NB4 (cell line): ENCODE results near the gene TIRAP.
A peak's percentile ranks its signal among the peaks of the same experiment; 100 is the strongest.

Experiments
- DNase-seq: peaks from one replicate; pipeline ENCODE4 v3.0.0; 2010; ENCODE audit warnings: low read depth
- H3K4me3 ChIP-seq: one replicate; pipeline ENCODE4 v1.5.1; 2011; ENCODE audit warnings: mild to moderate bottlenecking, low read depth, low read length, moderate library complexity
- MAX ChIP-seq: IDR thresholded peaks from 2 replicates; pipeline ENCODE4 v1.6.1; 2011; ENCODE audit warnings: low read depth, low read length
- MYC ChIP-seq: IDR thresholded peaks from 2 replicates; pipeline ENCODE4 v1.6.1; 2011; ENCODE audit warnings: low read depth, low read length
- POLR2A ChIP-seq: IDR thresholded peaks from 2 replicates; pipeline ENCODE4 v1.6.1; 2011; ENCODE audit warnings: mild to moderate bottlenecking; ENCODE audit not compliant: insufficient read length; ENCODE audit errors: extremely low read depth
- TF ChIP-seq, protein P1 (sequence below): IDR thresholded peaks from one replicate; pipeline ENCODE4 v1.5.1; 2012; ENCODE audit warnings: low read depth, low read length

The TIRAP gene

DNA sequence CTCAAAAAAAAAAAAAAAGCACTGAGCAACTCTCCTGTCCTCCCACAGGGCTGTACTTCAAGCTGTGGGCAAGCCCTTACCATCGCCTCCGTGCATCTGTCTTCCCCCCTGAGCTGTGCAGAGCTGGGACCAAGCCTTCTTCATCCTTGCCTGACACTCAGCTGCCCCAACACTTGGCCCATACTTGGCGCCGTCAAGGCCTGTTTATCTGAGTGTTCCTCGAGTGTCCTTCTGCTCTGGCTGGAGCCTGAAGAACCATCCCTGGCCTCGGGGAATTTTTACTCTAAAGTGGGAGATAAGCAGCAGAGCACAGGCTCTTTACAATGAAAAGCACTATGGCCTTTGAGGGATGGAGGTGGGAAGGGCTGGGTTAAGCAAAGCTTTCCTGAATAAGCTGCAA is 1.6 kb upstream of the TIRAP start:
- no peak overlapping the region for H3K4me3 ChIP-seq
- DNase-seq, result no peak
- TF ChIP-seq MYC (no peak), MAX (no peak), POLR2A (no peak)
- TF ChIP-seq, protein P1, sequence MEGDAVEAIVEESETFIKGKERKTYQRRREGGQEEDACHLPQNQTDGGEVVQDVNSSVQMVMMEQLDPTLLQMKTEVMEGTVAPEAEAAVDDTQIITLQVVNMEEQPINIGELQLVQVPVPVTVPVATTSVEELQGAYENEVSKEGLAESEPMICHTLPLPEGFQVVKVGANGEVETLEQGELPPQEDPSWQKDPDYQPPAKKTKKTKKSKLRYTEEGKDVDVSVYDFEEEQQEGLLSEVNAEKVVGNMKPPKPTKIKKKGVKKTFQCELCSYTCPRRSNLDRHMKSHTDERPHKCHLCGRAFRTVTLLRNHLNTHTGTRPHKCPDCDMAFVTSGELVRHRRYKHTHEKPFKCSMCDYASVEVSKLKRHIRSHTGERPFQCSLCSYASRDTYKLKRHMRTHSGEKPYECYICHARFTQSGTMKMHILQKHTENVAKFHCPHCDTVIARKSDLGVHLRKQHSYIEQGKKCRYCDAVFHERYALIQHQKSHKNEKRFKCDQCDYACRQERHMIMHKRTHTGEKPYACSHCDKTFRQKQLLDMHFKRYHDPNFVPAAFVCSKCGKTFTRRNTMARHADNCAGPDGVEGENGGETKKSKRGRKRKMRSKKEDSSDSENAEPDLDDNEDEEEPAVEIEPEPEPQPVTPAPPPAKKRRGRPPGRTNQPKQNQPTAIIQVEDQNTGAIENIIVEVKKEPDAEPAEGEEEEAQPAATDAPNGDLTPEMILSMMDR, result no peak

DNA sequence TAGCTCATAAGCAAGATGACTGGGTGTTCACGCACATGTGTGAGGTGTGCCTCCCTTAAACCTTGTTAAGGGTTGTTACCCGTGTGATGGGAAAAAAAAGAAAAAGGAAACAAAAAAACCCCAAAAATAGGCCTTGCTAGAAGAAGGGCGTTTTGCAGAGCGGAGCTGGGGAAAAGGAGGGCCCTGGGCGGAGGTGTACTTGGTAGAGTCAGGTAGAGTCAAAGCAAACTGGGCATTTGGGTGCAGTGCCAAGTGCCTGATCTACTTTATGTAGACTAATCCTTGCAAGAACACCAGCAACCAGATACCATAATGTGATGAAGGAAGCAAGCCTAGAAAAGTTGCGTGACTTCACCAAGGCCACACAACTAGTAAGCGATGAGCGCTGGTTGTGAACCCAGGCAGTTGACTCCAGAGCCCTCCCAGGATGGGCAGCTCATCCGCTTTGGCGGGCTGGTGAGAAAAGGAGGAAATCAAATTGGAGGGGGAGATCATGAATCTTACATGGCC is 1.2 kb upstream of the TIRAP start:
- TF ChIP-seq, protein P1, result no peak
- TF ChIP-seq MAX, result no peak
- no peak overlapping the region for H3K4me3 ChIP-seq
- DNase-seq, result no peak

DNA sequence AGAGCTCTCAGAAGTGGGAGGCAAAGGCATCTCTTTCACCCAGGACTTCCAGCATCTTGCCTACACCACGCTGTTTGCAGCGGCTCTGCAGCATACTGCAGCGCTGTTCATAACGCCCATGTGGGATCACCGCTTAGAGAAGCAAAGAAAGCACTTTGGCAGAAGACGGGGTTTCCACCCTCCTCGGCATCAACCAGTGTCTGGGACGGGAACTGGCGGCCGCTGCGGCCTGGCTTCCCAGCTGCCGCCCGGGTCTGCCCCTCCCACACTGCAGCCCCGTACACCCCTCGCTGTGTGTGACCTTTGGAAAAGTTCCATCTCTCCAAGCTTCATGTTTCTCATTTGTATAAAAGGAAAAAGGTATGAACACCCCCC is 545 bp upstream of the TIRAP start:
- DNase-seq, result no peak
- TF ChIP-seq POLR2A (no peak), MYC (no peak), MAX (no peak)
- TF ChIP-seq, protein P1, result no peak
- no peak overlapping the region for H3K4me3 ChIP-seq

DNA sequence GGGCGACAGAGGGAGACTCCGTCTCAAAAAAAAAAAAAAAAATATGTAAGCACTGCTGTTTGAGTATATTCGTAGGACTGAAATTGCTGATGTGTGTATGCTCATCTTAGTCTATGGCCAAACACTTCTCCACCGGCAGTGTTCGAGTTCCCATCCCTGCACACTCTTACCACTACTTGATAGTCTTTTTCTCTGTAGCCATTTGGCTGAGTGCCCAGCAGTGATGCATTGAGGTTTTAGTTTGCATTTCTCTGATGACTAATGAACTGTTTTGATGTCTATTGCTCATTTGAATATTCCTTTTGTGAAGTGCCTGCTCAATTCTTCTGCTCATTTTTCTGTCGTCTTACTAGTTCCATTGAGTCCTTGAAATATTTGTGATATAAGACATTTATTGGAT is 1.9 kb downstream of the TIRAP start:
- H3K4me3 ChIP-seq, result no peak overlapping the region
- DNase-seq, result peak; percentile 75
- TF ChIP-seq POLR2A, result no peak
- TF ChIP-seq, protein P1, result no peak
- no peak for TF ChIP-seq MAX
- TF ChIP-seq MYC, result no peak

DNA sequence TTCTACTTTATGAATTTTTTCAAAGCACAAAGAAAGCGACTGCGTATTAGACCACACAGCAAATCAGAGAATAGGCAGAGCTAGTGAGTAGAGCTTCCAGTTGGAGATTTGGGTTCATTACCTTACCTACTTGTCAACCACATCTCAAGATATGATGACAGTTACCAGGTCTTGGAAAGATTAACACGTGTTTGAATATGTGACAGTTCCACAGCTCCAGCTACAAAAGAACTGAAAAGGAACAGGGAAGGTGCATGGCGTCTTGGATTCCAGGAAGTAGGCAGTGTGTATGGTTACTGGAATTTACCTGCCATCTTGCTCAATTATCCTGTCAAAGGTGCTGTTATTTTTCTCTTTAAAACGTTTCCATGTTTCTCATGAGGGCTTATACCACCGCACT is 5.3 kb downstream of the TIRAP start:
- TF ChIP-seq POLR2A (no peak), MYC (no peak)

DNA sequence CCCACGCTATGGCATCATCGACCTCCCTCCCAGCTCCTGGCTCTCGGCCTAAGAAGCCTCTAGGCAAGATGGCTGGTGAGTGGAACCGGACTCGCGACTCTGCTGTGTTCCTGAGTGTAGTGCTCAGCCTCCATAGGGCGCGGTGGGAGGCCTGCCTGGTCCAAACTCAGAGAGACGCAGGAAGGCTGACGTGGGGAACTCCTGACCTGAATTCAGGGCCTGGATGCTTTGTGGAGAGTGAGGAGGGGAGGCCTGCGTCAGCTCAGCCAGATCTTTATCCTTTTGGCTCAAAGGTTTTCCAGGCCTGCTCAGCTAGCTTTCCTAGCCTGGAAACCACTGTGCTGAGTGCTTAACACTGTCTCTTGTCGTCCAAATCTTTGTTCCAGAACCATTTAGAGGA is 8.0 kb downstream of the TIRAP start:
- TF ChIP-seq MYC (no peak), MAX (no peak), POLR2A (no peak)
- TF ChIP-seq, protein P1, result no peak
- H3K4me3 ChIP-seq, result no peak overlapping the region
- DNase-seq, result no peak

More for the DNA sequence above, 5.3 kb downstream of the TIRAP start:
- H3K4me3 ChIP-seq, result no peak overlapping the region
- no peak for DNase-seq
